Activated T-cell treated with anti-CD3 and anti-CD28 coated beads for 24 hours (primary cell): ENCODE measurements around the gene EIF3CL.
"Not testable (repeated sequence)": the region's sequence is repeated elsewhere in the genome, so short reads cannot be mapped to it uniquely, and the experiment has no call there.

Experiments
- DNase-seq: peaks from one replicate; pipeline ENCODE4 v3.0.0-alpha.2; 2020; ENCODE audit warnings: low read depth

The EIF3CL gene

GRCh38 chr16:28403220-28404072, at the start of gene EIF3CL:
Gene EIF3CL, minus strand, starts transcription at chr16:28403841. Its CDS starts 223 bp downstream, at chr16:28403618.
- not testable (repeated sequence) for DNase-seq

GRCh38 chr16:28447081-28447480, 43.4 kb upstream of the EIF3CL start:
- DNase-seq, result not testable (repeated sequence)

DNA sequence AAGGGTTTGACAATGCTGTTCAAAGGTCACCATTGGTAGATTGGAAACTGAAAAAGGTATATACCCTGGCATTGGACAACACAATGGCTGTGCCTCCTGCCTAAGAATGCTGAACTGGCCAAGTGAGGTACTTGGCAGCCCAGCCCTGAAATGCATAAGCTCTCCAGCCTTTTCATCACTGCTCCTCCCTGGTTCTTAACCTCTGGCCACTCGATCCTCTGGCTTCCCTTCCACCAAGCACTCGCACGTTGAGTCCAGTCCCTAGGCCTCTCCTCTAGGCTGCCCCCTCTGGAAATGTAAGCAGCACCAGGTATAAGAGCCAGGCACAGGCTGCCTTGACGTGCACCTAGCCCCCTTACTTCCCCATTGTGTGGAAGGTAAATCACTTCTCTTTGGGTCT, 42.7 kb upstream of the EIF3CL start:
- DNase-seq, result not testable (repeated sequence)

DNA sequence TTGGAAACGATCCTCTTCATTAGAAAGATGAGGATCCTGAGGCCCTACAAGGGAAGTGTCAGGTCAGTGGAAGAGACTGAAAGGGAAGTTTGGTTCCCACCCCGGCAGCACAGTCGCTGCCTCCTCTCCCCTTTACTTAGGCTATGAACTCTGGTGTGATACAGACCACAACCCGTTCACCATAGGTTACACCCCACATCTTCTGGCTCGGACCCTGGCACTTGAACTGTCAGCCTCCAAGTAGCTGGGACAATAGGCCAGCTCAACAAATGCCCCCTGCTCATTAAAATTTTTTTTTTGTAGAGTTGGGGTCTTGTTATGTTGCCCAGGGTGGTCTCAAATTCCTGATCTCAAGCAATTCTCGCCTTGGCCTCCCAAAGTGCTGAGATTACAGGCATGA, 40.3 kb upstream of the EIF3CL start:
- not testable (repeated sequence) for DNase-seq

GRCh38 chr16:28438899-28439298, 35.3 kb upstream of the EIF3CL start:
- not testable (repeated sequence) for DNase-seq

DNA sequence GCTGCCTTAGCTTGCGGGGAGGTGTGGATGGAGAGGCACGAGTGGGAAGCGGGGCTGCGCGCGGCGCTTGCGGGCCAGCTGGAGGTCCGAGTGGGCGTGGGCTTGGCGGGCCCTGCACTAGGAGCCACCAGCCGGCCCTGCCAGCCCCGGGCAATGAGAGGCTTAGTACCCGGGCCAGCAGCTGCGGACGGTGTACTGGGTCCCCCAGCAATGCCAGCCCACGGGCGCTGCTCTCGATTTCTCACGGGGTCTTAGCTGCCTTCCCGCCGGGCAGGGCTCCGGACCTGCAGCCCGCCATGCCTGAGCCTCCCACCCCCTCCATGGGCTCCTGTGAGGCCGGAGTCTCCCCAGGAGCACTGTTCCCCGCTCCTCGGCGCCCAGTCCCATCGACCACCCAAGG, 31.7 kb upstream of the EIF3CL start:
- DNase-seq, result not testable (repeated sequence)

DNA sequence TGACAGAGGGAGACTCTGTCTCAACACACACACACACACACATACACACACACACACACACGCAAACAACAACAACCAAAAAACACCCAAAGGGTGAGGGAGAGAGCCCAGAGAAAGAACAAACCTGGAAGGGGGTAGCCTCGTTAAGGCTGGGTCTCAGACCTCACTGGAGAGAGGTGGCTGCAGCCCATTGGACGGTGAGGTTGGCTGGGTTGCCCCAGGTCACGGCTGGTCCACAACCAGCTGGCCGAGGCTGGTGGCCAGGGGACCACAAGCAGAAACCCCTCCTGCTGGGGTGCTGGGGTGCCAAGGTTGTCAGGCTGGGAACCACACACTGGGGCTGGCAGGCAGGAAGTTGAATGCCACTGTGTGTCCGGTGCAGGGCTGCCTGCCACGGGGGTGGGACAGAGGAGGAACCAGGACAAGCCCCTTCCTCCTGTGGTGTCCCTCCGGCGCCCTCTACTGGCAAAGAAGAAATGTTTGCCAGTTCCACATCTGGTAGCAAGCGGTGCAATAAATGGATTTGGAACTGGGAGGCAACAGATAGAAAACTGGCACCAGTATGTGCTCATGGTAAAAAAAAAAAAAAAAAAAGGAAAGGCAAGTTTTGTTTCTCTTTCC, 22.5 kb upstream of the EIF3CL start:
- DNase-seq, result not testable (repeated sequence)

GRCh38 chr16:28421071-28421750, 17.6 kb upstream of the EIF3CL start:
- not testable (repeated sequence) for DNase-seq

- DNase-seq, result not testable (repeated sequence)
Measured at GRCh38 chr16:28417033-28417432, 13.4 kb upstream of the EIF3CL start.

- DNase-seq, result not testable (repeated sequence)
Measured at GRCh38 chr16:28414530-28414929, 10.9 kb upstream of the EIF3CL start.

DNA sequence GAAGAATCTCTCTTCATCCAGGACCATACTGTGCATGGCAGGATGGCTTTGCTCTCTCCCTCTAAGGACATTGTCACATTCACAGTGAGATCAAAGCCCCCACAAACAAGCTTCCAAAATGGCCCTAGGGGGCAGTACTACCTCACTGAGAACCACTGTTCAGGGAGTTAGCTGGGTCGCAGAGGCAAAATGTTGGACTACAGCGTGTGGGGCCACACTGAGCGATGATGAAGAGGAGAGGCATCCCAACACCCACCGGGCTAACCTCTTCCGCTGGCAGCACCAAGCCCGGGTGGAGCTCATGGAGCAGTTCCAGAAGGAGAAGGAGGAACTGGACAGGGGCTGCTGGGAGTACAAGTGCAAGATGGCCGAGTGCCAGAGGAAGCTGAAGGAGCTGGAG, 9.9 kb upstream of the EIF3CL start:
- not testable (repeated sequence) for DNase-seq

DNA sequence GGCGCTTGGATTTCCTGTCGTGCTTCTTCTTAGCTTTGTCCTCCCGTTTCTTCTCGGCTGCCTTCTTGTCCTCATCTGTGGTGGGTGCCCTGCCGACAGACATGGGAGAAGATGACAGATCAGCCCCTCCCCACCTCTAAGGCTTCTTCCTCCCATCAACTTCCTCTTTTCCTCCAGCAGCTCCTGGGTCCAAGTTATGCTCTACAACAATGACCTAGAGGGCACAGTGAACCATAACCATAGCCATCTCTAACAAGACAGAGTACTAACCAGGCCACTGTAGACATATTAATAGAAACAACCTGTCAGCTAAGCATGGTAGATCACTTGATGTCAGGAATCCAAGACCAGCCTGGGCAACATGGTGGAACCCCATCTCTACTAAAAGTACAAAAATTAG, 11.6 kb downstream of the EIF3CL start:
- not testable (repeated sequence) for DNase-seq

- not testable (repeated sequence) for DNase-seq
Measured at GRCh38 chr16:28382177-28382867, 21.3 kb downstream of the EIF3CL start.

- DNase-seq, result not testable (repeated sequence)
Measured at GRCh38 chr16:28377822-28378221, 25.8 kb downstream of the EIF3CL start.

- not testable (repeated sequence) for DNase-seq
Measured at GRCh38 chr16:28377108-28377625, 26.5 kb downstream of the EIF3CL start.

GRCh38 chr16:28375115-28375514, 28.5 kb downstream of the EIF3CL start:
- DNase-seq, result not testable (repeated sequence)

- not testable (repeated sequence) for DNase-seq
Measured at GRCh38 chr16:28374281-28374680, 29.4 kb downstream of the EIF3CL start.

GRCh38 chr16:28367926-28368325, 35.7 kb downstream of the EIF3CL start:
- not testable (repeated sequence) for DNase-seq

- not testable (repeated sequence) for DNase-seq
Measured at GRCh38 chr16:28364268-28365173, 39.1 kb downstream of the EIF3CL start.

DNA sequence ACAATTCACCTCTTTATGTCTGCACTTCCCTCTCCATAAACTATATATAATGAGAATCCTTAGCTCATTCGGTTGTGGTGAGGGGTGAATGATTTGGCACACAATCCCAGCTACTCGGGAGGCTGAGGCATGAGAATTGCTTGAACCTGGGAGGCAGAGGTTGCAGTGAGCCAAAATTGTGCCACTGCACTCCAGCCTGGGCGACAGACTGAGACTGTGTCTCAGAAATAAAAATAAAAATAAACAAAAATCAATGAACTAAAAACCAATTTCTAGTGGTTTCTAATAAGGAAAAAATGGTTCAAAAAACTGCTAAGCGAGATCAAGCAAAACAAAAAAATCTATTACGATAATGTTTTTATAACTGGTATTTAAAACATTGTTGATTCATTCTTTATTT, 40.2 kb downstream of the EIF3CL start, which contains the start of gene NPIPB6:
Gene NPIPB6, minus strand, starts transcription at position 101 of the 400 bp plus-strand sequence. CDS start 686 bp downstream, outside the sequence.
- not testable (repeated sequence) for DNase-seq
